NCI-H2227 treated with DMSO at 0.1 percent for 48 hours (cell line): ENCODE results near the gene GPR119.
"Not testable (repeated sequence)": the region's sequence is repeated elsewhere in the genome, so short reads cannot be mapped to it uniquely, and the experiment has no call there.

Experiments
- DNase-seq: peaks from one replicate; lab custom pipeline; 2025; lab: John Stamatoyannopoulos, UW

Gene GPR119

DNA sequence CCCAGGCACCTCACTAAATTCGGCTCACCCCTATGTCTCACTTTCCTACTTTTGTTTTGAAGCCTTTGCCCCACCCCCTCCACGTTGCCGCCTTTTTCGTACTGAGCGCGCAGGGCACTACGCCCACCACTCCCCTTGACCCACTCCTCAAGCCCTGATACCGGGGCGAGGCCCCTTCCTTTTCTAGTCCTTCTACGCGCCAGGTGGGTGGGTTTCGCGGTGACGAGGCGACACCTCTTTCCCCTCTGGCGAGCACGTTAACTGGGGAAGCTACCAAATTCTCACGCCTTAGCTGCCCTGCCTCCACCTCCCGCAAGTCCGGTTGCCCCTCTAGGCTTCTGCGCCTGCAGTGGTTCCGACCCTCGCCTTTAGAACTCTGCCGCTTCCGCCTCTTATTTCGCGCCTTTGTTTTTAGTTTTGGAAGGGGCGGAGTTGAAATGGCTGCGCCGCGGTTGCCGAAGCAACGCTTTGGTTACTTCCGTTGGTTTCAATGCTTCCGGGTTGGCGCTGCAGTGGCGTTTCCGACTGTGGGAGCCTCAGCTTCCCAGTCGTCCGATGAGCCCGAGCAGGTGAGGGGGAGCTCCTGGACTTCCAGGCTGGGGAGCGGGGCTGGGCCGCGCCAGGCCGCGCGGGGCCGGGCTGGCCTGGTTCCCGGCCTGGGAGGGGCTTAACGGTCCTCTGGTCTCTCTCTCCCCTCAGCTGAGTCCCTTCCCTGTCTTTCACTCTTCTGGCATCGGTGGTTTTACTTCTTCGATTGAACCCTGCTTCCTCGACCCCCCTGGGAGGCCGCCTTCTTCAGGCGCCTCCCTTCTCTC is 45.9 kb downstream of the GPR119 start, which contains the start of gene SLC25A14:
Gene SLC25A14, plus strand, starts transcription at position 512 of the 815 bp plus-strand sequence. CDS start 360 bp downstream, outside the sequence.
- DNase-seq: peak; percentile 90

DNA sequence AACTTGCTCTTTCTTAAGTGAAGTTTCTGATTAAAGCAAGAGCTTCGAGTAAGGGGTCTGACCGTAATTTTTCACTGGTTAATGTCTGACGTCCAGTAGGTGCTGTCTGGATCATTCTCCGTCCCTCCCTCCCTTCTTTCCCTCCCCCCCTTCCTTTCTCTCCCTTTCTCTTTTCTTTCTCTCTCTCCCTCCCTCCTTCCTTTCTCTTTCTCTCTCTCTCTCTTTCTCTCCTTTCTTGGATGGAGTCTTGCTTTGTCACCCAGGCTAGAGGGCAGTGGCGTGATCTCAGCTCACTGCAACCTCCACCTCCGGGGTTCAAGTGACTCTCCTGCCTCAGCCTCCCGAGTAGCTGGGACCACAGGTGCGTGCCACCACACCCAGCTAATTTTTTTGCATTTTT is 46.6 kb downstream of the GPR119 start:
- not testable (repeated sequence) for DNase-seq

DNA sequence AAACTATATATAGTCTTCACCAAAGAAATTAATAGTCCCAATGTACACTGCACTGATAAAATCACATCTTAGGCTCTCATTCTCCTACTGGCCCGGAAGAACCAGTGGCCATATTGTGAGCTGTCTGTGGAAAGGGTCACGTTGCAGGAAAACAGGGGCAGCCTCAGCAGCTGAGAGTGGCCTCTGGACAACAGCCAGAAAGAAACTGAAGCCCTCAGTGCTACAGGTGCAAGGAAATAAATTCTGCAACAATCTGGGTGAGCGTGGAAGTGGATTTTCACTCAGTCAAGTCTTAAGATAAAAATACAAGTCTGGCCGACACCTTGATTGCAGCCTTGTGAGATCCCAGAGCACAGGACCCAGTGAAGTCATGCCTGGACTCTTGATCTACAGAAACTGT is 48.9 kb downstream of the GPR119 start:
- DNase-seq: peak; percentile 14
